ENCODE results near the gene TTLL11. TPM values are rescaled to one million over a fixed set of nuclear protein-coding genes. Genes with fewer than 3 reads are reported as not detected.

Gene TTLL11
- total RNA-seq, 1 donor, result 1.0 TPM

GRCh38 chr9:121876658-121877271, 216.3 kb downstream of the TTLL11 start:
- Histone ChIP-seq H3K4me1 (ENCODE audit: insufficient read depth, low read length) (no peaks in the 10 kb centered on the region), H3K27me3 (ENCODE audit: insufficient read depth, low read length) (no peaks in the 10 kb centered on the region), H3K4me3 (ENCODE audit: low read length) (no peak overlapping the region), H3K9me3 (ENCODE audit: low read depth, low read length) (no peaks in the 10 kb centered on the region)

GRCh38 chr9:121876255-121876654, 216.9 kb downstream of the TTLL11 start:
- Histone ChIP-seq H3K9me3 (ENCODE audit: low read depth, low read length) (no peaks in the 10 kb centered on the region), H3K27me3 (ENCODE audit: insufficient read depth, low read length) (no peaks in the 10 kb centered on the region), H3K4me1 (ENCODE audit: insufficient read depth, low read length) (no peaks in the 10 kb centered on the region), H3K4me3 (ENCODE audit: low read length) (no peak overlapping the region)

- Histone ChIP-seq H3K9me3 (ENCODE audit: low read depth, low read length) (no peaks in the 10 kb centered on the region), H3K4me3 (ENCODE audit: low read length) (no peak overlapping the region), H3K4me1 (ENCODE audit: insufficient read depth, low read length) (no peaks in the 10 kb centered on the region), H3K27me3 (ENCODE audit: insufficient read depth, low read length) (no peaks in the 10 kb centered on the region)
Measured at GRCh38 chr9:121874524-121874923, 218.6 kb downstream of the TTLL11 start.

GRCh38 chr9:121871431-121872025, 221.6 kb downstream of the TTLL11 start:
- Histone ChIP-seq H3K9me3 (ENCODE audit: low read depth, low read length) (no peaks in the 10 kb centered on the region), H3K27me3 (ENCODE audit: insufficient read depth, low read length) (no peaks in the 10 kb centered on the region), H3K4me1 (ENCODE audit: insufficient read depth, low read length) (no peaks in the 10 kb centered on the region), H3K4me3 (ENCODE audit: low read length) (no peak overlapping the region)

GRCh38 chr9:121870271-121870670, 222.8 kb downstream of the TTLL11 start:
- no peaks in the 10 kb centered on the region for H3K27me3 ChIP-seq (ENCODE audit: insufficient read depth, low read length)

GRCh38 chr9:121868626-121869025, 224.5 kb downstream of the TTLL11 start:
- Histone ChIP-seq H3K4me3 (ENCODE audit: low read length) (no peak overlapping the region), H3K27me3 (ENCODE audit: insufficient read depth, low read length) (no peaks in the 10 kb centered on the region), H3K4me1 (ENCODE audit: insufficient read depth, low read length) (no peaks in the 10 kb centered on the region), H3K9me3 (ENCODE audit: low read depth, low read length) (no peaks in the 10 kb centered on the region)

More at GRCh38 chr9:121870271-121870670, 222.8 kb downstream of the TTLL11 start:
- H3K4me3 ChIP-seq (ENCODE audit: low read length), result no peak overlapping the region
- no peaks in the 10 kb centered on the region for H3K9me3 ChIP-seq (ENCODE audit: low read depth, low read length)
- H3K4me1 ChIP-seq (ENCODE audit: insufficient read depth, low read length), result no peaks in the 10 kb centered on the region

- Histone ChIP-seq H3K9me3 (ENCODE audit: low read depth, low read length) (no peaks in the 10 kb centered on the region), H3K4me3 (ENCODE audit: low read length) (no peak overlapping the region), H3K4me1 (ENCODE audit: insufficient read depth, low read length) (no peaks in the 10 kb centered on the region), H3K27me3 (ENCODE audit: insufficient read depth, low read length) (no peaks in the 10 kb centered on the region)
Measured at GRCh38 chr9:121866927-121867326, 226.2 kb downstream of the TTLL11 start.

- Histone ChIP-seq H3K27me3 (ENCODE audit: insufficient read depth, low read length) (no peaks in the 10 kb centered on the region), H3K4me3 (ENCODE audit: low read length) (no peak overlapping the region), H3K9me3 (ENCODE audit: low read depth, low read length) (no peaks in the 10 kb centered on the region), H3K4me1 (ENCODE audit: insufficient read depth, low read length) (no peaks in the 10 kb centered on the region)
Measured at GRCh38 chr9:121865884-121866283, 227.2 kb downstream of the TTLL11 start.

GRCh38 chr9:121865060-121865459, 228.0 kb downstream of the TTLL11 start:
- no peak overlapping the region for H3K4me3 ChIP-seq (ENCODE audit: low read length)
- no peaks in the 10 kb centered on the region for H3K27me3 ChIP-seq (ENCODE audit: insufficient read depth, low read length)
- no peaks in the 10 kb centered on the region for H3K9me3 ChIP-seq (ENCODE audit: low read depth, low read length)
- H3K4me1 ChIP-seq (ENCODE audit: insufficient read depth, low read length), result no peaks in the 10 kb centered on the region

GRCh38 chr9:121863955-121864354, 229.2 kb downstream of the TTLL11 start:
- Histone ChIP-seq H3K4me3 (ENCODE audit: low read length) (no peak overlapping the region), H3K27me3 (ENCODE audit: insufficient read depth, low read length) (no peaks in the 10 kb centered on the region), H3K4me1 (ENCODE audit: insufficient read depth, low read length) (no peaks in the 10 kb centered on the region), H3K9me3 (ENCODE audit: low read depth, low read length) (no peaks in the 10 kb centered on the region)

GRCh38 chr9:121862371-121863332, 230.5 kb downstream of the TTLL11 start:
- Histone ChIP-seq H3K4me3 (ENCODE audit: low read length) (no peak overlapping the region), H3K4me1 (ENCODE audit: insufficient read depth, low read length) (no peaks in the 10 kb centered on the region), H3K27me3 (ENCODE audit: insufficient read depth, low read length) (no peaks in the 10 kb centered on the region), H3K9me3 (ENCODE audit: low read depth, low read length) (no peaks in the 10 kb centered on the region)

- no peaks in the 10 kb centered on the region for H3K4me1 ChIP-seq (ENCODE audit: insufficient read depth, low read length)
- H3K4me3 ChIP-seq (ENCODE audit: low read length), result no peak overlapping the region
- no peaks in the 10 kb centered on the region for H3K27me3 ChIP-seq (ENCODE audit: insufficient read depth, low read length)
- no peaks in the 10 kb centered on the region for H3K9me3 ChIP-seq (ENCODE audit: low read depth, low read length)
Measured at GRCh38 chr9:121861501-121862180, 231.5 kb downstream of the TTLL11 start.

- H3K9me3 ChIP-seq (ENCODE audit: low read depth, low read length), result no peaks in the 10 kb centered on the region
- no peak overlapping the region for H3K4me3 ChIP-seq (ENCODE audit: low read length)
- no peaks in the 10 kb centered on the region for H3K4me1 ChIP-seq (ENCODE audit: insufficient read depth, low read length)
- no peaks in the 10 kb centered on the region for H3K27me3 ChIP-seq (ENCODE audit: insufficient read depth, low read length)
Measured at GRCh38 chr9:121860744-121861143, 232.4 kb downstream of the TTLL11 start.

- H3K9me3 ChIP-seq (ENCODE audit: low read depth, low read length), result no peaks in the 10 kb centered on the region
- H3K4me3 ChIP-seq (ENCODE audit: low read length), result no peak overlapping the region
- no peaks in the 10 kb centered on the region for H3K4me1 ChIP-seq (ENCODE audit: insufficient read depth, low read length)
- H3K27me3 ChIP-seq (ENCODE audit: insufficient read depth, low read length), result no peaks in the 10 kb centered on the region
Measured at GRCh38 chr9:121860213-121860612, 232.9 kb downstream of the TTLL11 start.

GRCh38 chr9:121859646-121860045, 233.5 kb downstream of the TTLL11 start:
- no peaks in the 10 kb centered on the region for H3K4me1 ChIP-seq (ENCODE audit: insufficient read depth, low read length)
- no peaks in the 10 kb centered on the region for H3K9me3 ChIP-seq (ENCODE audit: low read depth, low read length)
- H3K4me3 ChIP-seq (ENCODE audit: low read length), result no peak overlapping the region
- no peaks in the 10 kb centered on the region for H3K27me3 ChIP-seq (ENCODE audit: insufficient read depth, low read length)
